ENCODE data around the gene GINS2.

Gene GINS2

DNA sequence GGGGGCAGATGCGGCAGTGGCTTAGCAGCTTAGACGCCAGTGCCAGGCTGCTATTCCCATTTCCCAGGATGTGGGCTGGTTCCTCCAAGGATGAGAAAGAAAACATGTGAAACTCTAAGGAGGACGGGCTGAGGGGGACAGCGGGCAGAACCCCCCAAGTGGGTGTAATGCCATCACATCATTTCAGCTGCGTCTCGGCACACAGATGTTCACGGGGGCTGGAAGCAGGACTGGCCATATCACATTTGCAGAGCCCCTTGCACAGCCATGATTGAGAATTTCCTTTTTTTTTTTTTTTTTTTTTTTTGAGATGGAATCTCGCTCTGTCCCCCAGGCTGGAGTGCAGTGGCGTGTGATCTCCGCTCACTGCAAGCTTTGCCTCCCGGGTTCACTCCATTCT, 15.3 kb upstream of the GINS2 start:
- Histone ChIP-seq H3K9me3 (ENCODE audit: control insufficient read depth, low read length) (no peaks in the 10 kb centered on the region), H3K4me3 (ENCODE audit: low read depth, low read length) (no peak overlapping the region), H3K27me3 (ENCODE audit: control insufficient read depth, insufficient read depth, low read length) (no peaks in the 10 kb centered on the region), H3K9ac (no peak overlapping the region), H3K27ac (no peak overlapping the region), H3K4me2 (ENCODE audit: low read length) (no peak overlapping the region), H3K4me1 (peaks cover 5% of the 10 kb centered on the region), H3K79me2 (no peaks in the 10 kb centered on the region), H3K36me3 (ENCODE audit: control insufficient read depth, insufficient read depth, low read length) (no peaks in the 10 kb centered on the region), H2AFZ (no peak overlapping the region)
- no peak for TF ChIP-seq CTCF (IDR thresholded peaks at IDR 0.05)

DNA sequence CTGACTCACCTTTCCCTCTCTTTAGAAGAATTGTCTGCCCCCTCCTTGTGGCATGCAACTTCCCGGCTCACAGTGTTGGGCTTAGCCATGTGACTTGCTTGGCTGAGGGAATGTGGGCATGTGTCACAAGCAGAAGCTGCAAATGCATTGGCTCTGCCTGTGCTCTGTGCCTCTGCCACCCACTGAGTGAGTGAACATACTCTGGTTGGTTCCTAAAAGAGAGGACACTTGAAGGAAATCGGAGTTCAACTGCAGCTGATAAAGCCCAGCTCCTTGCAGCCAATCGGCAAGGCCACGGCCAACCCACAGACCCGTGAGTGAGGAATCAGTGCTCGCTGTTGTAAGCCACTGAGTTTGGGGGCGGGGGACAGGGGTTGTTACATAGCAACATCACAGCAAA, 10.9 kb upstream of the GINS2 start:
- TF ChIP-seq CTCF (IDR thresholded peaks at IDR 0.05) = no peak
- no peak overlapping the region for H3K4me2 ChIP-seq (ENCODE audit: low read length)
- no peak overlapping the region for H2AFZ ChIP-seq
- no peak overlapping the region for H3K9ac ChIP-seq
- H3K27me3 ChIP-seq (ENCODE audit: control insufficient read depth, insufficient read depth, low read length) = no peaks in the 10 kb centered on the region
- peaks cover 8% of the 10 kb centered on the region for H3K4me1 ChIP-seq
- no peaks in the 10 kb centered on the region for H3K9me3 ChIP-seq (ENCODE audit: control insufficient read depth, low read length)
- H3K36me3 ChIP-seq (ENCODE audit: control insufficient read depth, insufficient read depth, low read length) = no peaks in the 10 kb centered on the region
- no peak overlapping the region for H3K4me3 ChIP-seq (ENCODE audit: low read depth, low read length)
- H3K79me2 ChIP-seq = no peaks in the 10 kb centered on the region
- H3K27ac ChIP-seq = no peak overlapping the region

GRCh38 chr16:85698935-85699558, 10.3 kb upstream of the GINS2 start:
- Histone ChIP-seq H2AFZ (no peak overlapping the region), H3K27ac (no peak overlapping the region), H3K9ac (no peak overlapping the region), H3K4me2 (ENCODE audit: low read length) (no peak overlapping the region), H3K27me3 (ENCODE audit: control insufficient read depth, insufficient read depth, low read length) (no peaks in the 10 kb centered on the region), H3K9me3 (ENCODE audit: control insufficient read depth, low read length) (no peaks in the 10 kb centered on the region), H3K4me3 (ENCODE audit: low read depth, low read length) (no peak overlapping the region), H3K4me1 (peaks cover 8% of the 10 kb centered on the region), H3K79me2 (no peaks in the 10 kb centered on the region), H3K36me3 (ENCODE audit: control insufficient read depth, insufficient read depth, low read length) (no peaks in the 10 kb centered on the region)
- no peak for TF ChIP-seq CTCF (IDR thresholded peaks at IDR 0.05)

DNA sequence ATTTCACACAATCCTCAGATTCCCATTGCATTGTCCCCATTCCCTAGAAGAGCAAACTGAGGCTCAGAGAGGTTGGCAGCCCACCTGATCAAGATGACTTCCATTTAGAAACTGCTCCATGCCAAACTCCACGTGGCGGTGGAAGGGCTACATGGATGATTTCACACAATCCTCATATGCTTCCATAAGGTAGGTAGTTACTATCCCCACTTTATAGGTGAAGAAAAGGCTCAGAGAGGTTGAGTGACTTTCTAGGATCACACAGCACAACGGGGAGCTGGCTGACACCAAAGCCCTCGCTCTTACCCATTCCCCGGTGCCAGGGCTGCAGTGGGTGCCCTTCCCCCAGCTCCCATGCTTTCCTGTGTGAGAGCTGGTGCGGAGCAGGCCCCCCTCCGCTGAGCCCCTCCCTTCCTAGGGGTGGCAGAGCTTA, 9.7 kb upstream of the GINS2 start:
- Histone ChIP-seq H3K9me3 (ENCODE audit: control insufficient read depth, low read length) (no peaks in the 10 kb centered on the region), H3K9ac (no peak overlapping the region), H3K4me3 (ENCODE audit: low read depth, low read length) (no peak overlapping the region), H3K4me1 (peaks cover 8% of the 10 kb centered on the region), H3K4me2 (ENCODE audit: low read length) (no peak overlapping the region), H3K79me2 (no peaks in the 10 kb centered on the region), H3K27ac (no peak overlapping the region), H3K36me3 (ENCODE audit: control insufficient read depth, insufficient read depth, low read length) (no peaks in the 10 kb centered on the region), H3K27me3 (ENCODE audit: control insufficient read depth, insufficient read depth, low read length) (no peaks in the 10 kb centered on the region), H2AFZ (no peak overlapping the region)
- TF ChIP-seq CTCF (IDR thresholded peaks at IDR 0.05) = no peak

- no peak overlapping the region for H3K4me2 ChIP-seq (ENCODE audit: low read length)
- H2AFZ ChIP-seq = no peak overlapping the region
- H3K36me3 ChIP-seq (ENCODE audit: control insufficient read depth, insufficient read depth, low read length) = no peaks in the 10 kb centered on the region
- no peaks in the 10 kb centered on the region for H3K9me3 ChIP-seq (ENCODE audit: control insufficient read depth, low read length)
- TF ChIP-seq CTCF (IDR thresholded peaks at IDR 0.05) = no peak
- H3K9ac ChIP-seq = no peak overlapping the region
- H3K4me1 ChIP-seq = peaks cover 8% of the 10 kb centered on the region
- no peak overlapping the region for H3K4me3 ChIP-seq (ENCODE audit: low read depth, low read length)
- no peaks in the 10 kb centered on the region for H3K27me3 ChIP-seq (ENCODE audit: control insufficient read depth, insufficient read depth, low read length)
- no peaks in the 10 kb centered on the region for H3K79me2 ChIP-seq
- no peak overlapping the region for H3K27ac ChIP-seq
Measured at GRCh38 chr16:85697431-85697830, 8.7 kb upstream of the GINS2 start.
